Measurements from ENCODE around the gene EBPL. TPM values are rescaled to one million over a fixed set of nuclear protein-coding genes. Genes with fewer than 3 reads are reported as not detected.

EBPL gene
- total RNA-seq, 4 donors from 2014 or later, result 6.0 to 56.2 (median 16.4) TPM

DNA sequence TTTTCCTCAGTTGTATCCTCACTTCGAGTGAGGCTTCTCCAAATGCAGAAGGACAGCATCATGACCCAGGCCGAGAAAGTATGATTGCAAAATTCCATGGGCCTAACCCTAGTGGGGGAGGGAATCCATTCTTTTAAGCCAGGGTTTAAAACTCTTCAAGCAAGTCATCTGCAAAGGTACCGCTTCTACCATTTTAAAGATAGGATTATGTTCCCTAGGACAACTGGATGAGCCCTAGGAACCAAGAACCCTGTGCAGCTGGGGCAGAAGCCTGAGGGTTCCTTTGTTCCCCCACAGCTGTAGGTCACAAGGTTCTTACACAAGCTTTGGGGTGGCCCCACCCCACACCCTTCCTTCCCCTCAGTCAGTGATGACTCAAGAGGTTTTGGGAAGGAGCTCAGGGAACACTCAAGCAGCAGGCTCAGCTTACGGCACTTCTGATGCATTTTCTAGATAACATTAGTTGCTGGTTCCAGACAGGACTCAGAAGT, 49.4 kb downstream of the EBPL start:
- peak; percentile 33 for DNase-seq
- H3K4me3 ChIP-seq, result no peak overlapping the region
- in situ Hi-C loops (cut with MboI; ENCODE audit: low pct_ligation_motif_present in 1 of 4, low pct_unique_long_range_greater_than_20kb in 1 of 4, low sequenced_read_pairs in 3 of 4), result no loop called here

DNA sequence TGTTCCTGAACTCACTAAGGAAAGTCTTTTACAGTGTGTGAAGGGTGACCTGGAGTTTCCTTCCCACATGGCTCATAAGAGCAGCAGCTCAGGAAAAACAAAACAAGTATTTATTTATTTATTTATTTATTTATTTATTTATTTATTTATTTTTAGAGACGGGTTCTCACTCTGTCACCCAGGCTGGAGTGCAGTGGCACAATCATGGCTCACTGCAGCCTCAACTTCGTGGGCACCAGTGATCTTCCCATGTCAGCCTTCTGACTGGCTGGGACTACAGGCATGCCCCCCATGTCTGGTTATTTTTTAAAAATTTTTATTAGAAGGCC, 52.6 kb downstream of the EBPL start:
- in situ Hi-C loops (cut with MboI; ENCODE audit: low pct_ligation_motif_present in 1 of 4, low pct_unique_long_range_greater_than_20kb in 1 of 4, low sequenced_read_pairs in 3 of 4) (no loop called here), intact Hi-C loops (cut with DNase I; ENCODE audit: low total_unique reads) (no loop called here)
- no peaks in the 10 kb centered on the region for H3K9me3 ChIP-seq
- no peak overlapping the region for H3K4me3 ChIP-seq
- no peak for DNase-seq
- H3K27me3 ChIP-seq, result no peaks in the 10 kb centered on the region
- TF ChIP-seq, protein P1, sequence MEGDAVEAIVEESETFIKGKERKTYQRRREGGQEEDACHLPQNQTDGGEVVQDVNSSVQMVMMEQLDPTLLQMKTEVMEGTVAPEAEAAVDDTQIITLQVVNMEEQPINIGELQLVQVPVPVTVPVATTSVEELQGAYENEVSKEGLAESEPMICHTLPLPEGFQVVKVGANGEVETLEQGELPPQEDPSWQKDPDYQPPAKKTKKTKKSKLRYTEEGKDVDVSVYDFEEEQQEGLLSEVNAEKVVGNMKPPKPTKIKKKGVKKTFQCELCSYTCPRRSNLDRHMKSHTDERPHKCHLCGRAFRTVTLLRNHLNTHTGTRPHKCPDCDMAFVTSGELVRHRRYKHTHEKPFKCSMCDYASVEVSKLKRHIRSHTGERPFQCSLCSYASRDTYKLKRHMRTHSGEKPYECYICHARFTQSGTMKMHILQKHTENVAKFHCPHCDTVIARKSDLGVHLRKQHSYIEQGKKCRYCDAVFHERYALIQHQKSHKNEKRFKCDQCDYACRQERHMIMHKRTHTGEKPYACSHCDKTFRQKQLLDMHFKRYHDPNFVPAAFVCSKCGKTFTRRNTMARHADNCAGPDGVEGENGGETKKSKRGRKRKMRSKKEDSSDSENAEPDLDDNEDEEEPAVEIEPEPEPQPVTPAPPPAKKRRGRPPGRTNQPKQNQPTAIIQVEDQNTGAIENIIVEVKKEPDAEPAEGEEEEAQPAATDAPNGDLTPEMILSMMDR (IDR thresholded peaks at IDR 0.05), result no peak
- 79 to 94% methylated on average over 2 of the region's 2 CpGs for WGBS, 2 donors (ENCODE audit: low coverage in 1 of 2)
- H3K27ac ChIP-seq, result no peak overlapping the region
- H3K36me3 ChIP-seq, result no peaks in the 10 kb centered on the region
- H3K4me1 ChIP-seq, result no peaks in the 10 kb centered on the region

More for the DNA sequence above, 49.4 kb downstream of the EBPL start:
- Histone ChIP-seq H3K27ac (peak overlapping the region in 3 of 4 donors; percentile 9 to 23 (median 15)), H3K9me3 (no peaks in the 10 kb centered on the region), H3K36me3 (no peaks in the 10 kb centered on the region), H3K4me1 (no peaks in the 10 kb centered on the region), H3K27me3 (no peaks in the 10 kb centered on the region)
- intact Hi-C loops (cut with DNase I; ENCODE audit: low total_unique reads), result no loop called here
- peak in 1 of 3 donors; percentile 46 for TF ChIP-seq POLR2AphosphoS5 (IDR thresholded peaks at IDR 0.05)
- TF ChIP-seq, protein P1 (IDR thresholded peaks at IDR 0.05), result no peak
- WGBS, 2 donors (ENCODE audit: low coverage in 1 of 2), result 40 to 89% methylated on average over 1 to 4 of the region's 4 CpGs

DNA sequence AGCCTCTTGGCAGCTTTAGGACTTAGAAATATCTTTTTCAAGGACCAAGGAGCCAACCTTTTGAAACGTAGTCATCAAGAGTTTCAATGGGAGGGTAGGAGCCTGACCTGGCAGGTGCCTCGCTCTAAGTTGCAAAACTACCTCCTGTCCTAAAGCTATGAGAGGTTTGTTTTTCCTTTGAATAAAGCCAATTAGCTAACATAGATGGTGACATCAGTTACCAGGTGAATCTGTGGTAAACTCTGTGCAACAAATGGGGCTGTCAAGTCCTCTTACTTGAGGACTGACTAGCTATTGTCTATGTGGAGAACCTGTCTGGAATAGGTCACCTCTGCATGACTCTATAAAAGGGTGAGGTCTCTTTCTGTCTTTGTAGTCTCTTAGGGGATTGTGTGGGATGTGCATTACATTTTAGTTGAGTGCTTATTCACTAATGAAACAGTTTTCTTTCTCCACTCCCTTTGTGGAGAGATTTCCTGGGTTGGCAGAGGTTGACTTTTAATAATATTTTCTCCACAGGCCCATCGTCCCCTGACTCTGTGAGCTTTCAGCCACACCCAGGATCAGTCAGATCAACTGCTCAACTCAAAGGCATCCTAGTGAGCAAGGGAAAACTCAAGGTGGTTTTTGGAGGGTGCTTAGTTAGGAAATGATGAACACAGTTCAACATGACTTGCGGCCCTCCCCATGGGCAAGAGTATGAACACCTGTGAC, 53.1 kb downstream of the EBPL start:
- 83 to 87% methylated on average over 4 of the region's 4 CpGs for WGBS, 2 donors (ENCODE audit: low coverage in 1 of 2)
- Histone ChIP-seq H3K4me1 (no peaks in the 10 kb centered on the region), H3K9me3 (no peaks in the 10 kb centered on the region), H3K4me3 (no peak overlapping the region), H3K36me3 (no peaks in the 10 kb centered on the region), H3K27me3 (no peaks in the 10 kb centered on the region), H3K27ac (no peak overlapping the region)
- no peak for TF ChIP-seq POLR2A (IDR thresholded peaks at IDR 0.05)
- TF ChIP-seq, protein P1 (IDR thresholded peaks at IDR 0.05), result no peak
- TF ChIP-seq EP300 (IDR thresholded peaks at IDR 0.05; ENCODE audit: low read depth), result no peak
- intact Hi-C loops (cut with DNase I; ENCODE audit: low total_unique reads) (no loop called here), in situ Hi-C loops (cut with MboI; ENCODE audit: low pct_ligation_motif_present in 1 of 4, low pct_unique_long_range_greater_than_20kb in 1 of 4, low sequenced_read_pairs in 3 of 4) (no loop called here)
- DNase-seq, result no peak

DNA sequence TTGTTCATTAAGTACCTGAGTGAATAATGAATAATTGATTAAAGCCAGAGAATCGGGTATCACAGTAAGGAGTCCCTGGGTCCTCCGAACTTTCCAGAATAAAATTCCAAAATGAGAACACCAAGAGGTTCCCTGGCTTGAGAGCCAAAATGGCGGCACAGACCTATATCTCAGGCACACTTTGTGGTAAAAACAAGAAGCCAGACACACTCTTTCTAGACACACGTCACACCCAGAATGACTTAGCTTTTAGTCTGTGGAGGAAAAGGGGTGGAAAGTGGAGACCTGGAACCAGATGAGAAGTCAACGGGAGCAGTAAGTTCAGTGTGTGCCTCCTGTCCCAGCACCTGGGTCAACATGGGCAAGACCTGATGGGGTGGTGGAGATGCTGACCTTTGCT, 54.6 kb downstream of the EBPL start:
- in situ Hi-C loops (cut with MboI; ENCODE audit: low pct_ligation_motif_present in 1 of 4, low pct_unique_long_range_greater_than_20kb in 1 of 4, low sequenced_read_pairs in 3 of 4) (no loop called here), intact Hi-C loops (cut with DNase I; ENCODE audit: low total_unique reads) (no loop called here)
- H3K9me3 ChIP-seq, result no peaks in the 10 kb centered on the region
- no peaks in the 10 kb centered on the region for H3K27me3 ChIP-seq
- 93 to 100% methylated on average over 2 to 5 of the region's 5 CpGs for WGBS, 2 donors (ENCODE audit: low coverage in 1 of 2)
- H3K27ac ChIP-seq, result no peak overlapping the region
- no peak overlapping the region for H3K4me3 ChIP-seq
- TF ChIP-seq, protein P1 (IDR thresholded peaks at IDR 0.05), result no peak
- no peak for TF ChIP-seq POLR2AphosphoS5 (IDR thresholded peaks at IDR 0.05)
- no peak for TF ChIP-seq EP300 (IDR thresholded peaks at IDR 0.05; ENCODE audit: low read depth)
- TF ChIP-seq POLR2A (IDR thresholded peaks at IDR 0.05), result no peak
- no peak for DNase-seq
- H3K4me1 ChIP-seq, result no peaks in the 10 kb centered on the region
- no peaks in the 10 kb centered on the region for H3K36me3 ChIP-seq
